GM21515 (cell line): ENCODE measurements around the gene TACC3.

Source experiments
- ATAC-seq: cut with Tn5 transposase; IDR thresholded peaks from one replicate; pipeline ENCODE4 v1.9.1; 2021; ENCODE audit not compliant: unreplicated experiment

Gene TACC3

GRCh38 chr4:1757836-1758235, 36.5 kb downstream of the TACC3 start:
- ATAC-seq: no peak

- ATAC-seq: no peak
Measured at GRCh38 chr4:1758306-1759121, 37.2 kb downstream of the TACC3 start.

- ATAC-seq: no peak
Measured at GRCh38 chr4:1759170-1759817, 38.0 kb downstream of the TACC3 start.

- no peak for ATAC-seq
Measured at GRCh38 chr4:1759818-1760223, 38.5 kb downstream of the TACC3 start.

GRCh38 chr4:1760521-1761071, 39.3 kb downstream of the TACC3 start:
- no peak for ATAC-seq

GRCh38 chr4:1761130-1761689, 39.9 kb downstream of the TACC3 start:
- ATAC-seq: no peak

- no peak for ATAC-seq
Measured at GRCh38 chr4:1762264-1763010, 41.1 kb downstream of the TACC3 start.

GRCh38 chr4:1763070-1763549, 41.8 kb downstream of the TACC3 start:
- no peak for ATAC-seq

GRCh38 chr4:1763550-1764080, 42.3 kb downstream of the TACC3 start:
- ATAC-seq: no peak

- no peak for ATAC-seq
Measured at GRCh38 chr4:1764670-1765069, 43.3 kb downstream of the TACC3 start.

GRCh38 chr4:1765409-1766072, 44.2 kb downstream of the TACC3 start:
- no peak for ATAC-seq

- ATAC-seq: no peak
Measured at GRCh38 chr4:1766106-1767060, 45.1 kb downstream of the TACC3 start.

- ATAC-seq: no peak
Measured at GRCh38 chr4:1767061-1767769, 45.9 kb downstream of the TACC3 start.

GRCh38 chr4:1767770-1768366, 46.5 kb downstream of the TACC3 start:
- no peak for ATAC-seq

- ATAC-seq: no peak
Measured at GRCh38 chr4:1768367-1769034, 47.2 kb downstream of the TACC3 start.

GRCh38 chr4:1769692-1770091, 48.4 kb downstream of the TACC3 start:
- ATAC-seq: no peak

GRCh38 chr4:1770245-1770644, 48.9 kb downstream of the TACC3 start:
- no peak for ATAC-seq
